Neural crest cell (in vitro differentiated cells): Measurements from ENCODE around the gene ZBTB18. TPM values are rescaled to one million over a fixed set of nuclear protein-coding genes. Genes with fewer than 3 reads are reported as not detected.

Source experiments
- DNase-seq: peaks from one replicate; pipeline ENCODE4 v3.0.0; 2021; ENCODE audit warnings: low read depth, mixed read lengths, low spot score
- H3K27ac Mint-ChIP-seq: one replicate; pipeline ENCODE4 v1.8.0; 2021; ENCODE audit warnings: mild to moderate bottlenecking, mixed read lengths; ENCODE audit not compliant: unreplicated experiment
- H3K27me3 Mint-ChIP-seq: 2 replicates; pipeline ENCODE4 v1.8.0; 2021; ENCODE audit warnings: low read depth, mild to moderate bottlenecking, mixed read lengths
- H3K36me3 Mint-ChIP-seq: 2 replicates; pipeline ENCODE4 v1.8.0; 2021; ENCODE audit warnings: low read depth, mild to moderate bottlenecking, mixed read lengths
- H3K4me1 Mint-ChIP-seq: 2 replicates; pipeline ENCODE4 v1.8.0; 2021; ENCODE audit warnings: mixed read lengths
- H3K4me3 Mint-ChIP-seq: one replicate; pipeline ENCODE4 v1.8.0; 2021; ENCODE audit warnings: mild to moderate bottlenecking, mixed read lengths
- H3K9me3 Mint-ChIP-seq: 2 replicates; pipeline ENCODE4 v1.8.0; 2021; ENCODE audit warnings: mixed read lengths
- total RNA-seq: library from RNA; stranded (reverse); gene quantifications from 2 replicates; pipeline ENCODE4 v1.2.1, GENCODE V29; 2021
- TF ChIP-seq, protein P1 (sequence below): fragments of 200-600 bp; sonication (generic); conservative IDR thresholded peaks from 2 replicates; pipeline ENCODE4 v1.5.0; 2021; ENCODE audit warnings: antibody characterized with exemption, mild to moderate bottlenecking

The ZBTB18 gene
- total RNA-seq, 1 donor from 2014 or later: 29.3 TPM

DNA sequence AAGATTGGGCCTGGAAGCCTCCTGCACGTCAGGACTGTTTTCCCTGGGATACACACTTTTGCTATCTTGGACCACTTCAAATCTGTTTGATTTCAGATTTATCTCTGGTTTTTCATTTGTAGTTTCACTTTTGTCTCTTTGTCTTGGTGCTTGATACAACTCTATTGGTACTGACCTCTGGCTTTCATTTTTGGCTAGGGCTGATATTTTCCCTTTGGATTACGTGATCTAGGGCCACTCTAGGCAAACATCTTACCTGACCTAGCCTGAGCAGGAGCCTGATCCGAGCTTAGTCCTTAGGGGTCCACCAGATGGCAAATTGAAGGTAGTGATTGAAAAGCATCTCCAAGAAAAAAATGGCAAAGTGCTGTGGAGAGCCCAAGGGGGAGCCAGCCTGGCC, 39.6 kb downstream of the ZBTB18 start:
- H3K4me3 Mint-ChIP-seq: no peak overlapping the region
- TF ChIP-seq, protein P1, sequence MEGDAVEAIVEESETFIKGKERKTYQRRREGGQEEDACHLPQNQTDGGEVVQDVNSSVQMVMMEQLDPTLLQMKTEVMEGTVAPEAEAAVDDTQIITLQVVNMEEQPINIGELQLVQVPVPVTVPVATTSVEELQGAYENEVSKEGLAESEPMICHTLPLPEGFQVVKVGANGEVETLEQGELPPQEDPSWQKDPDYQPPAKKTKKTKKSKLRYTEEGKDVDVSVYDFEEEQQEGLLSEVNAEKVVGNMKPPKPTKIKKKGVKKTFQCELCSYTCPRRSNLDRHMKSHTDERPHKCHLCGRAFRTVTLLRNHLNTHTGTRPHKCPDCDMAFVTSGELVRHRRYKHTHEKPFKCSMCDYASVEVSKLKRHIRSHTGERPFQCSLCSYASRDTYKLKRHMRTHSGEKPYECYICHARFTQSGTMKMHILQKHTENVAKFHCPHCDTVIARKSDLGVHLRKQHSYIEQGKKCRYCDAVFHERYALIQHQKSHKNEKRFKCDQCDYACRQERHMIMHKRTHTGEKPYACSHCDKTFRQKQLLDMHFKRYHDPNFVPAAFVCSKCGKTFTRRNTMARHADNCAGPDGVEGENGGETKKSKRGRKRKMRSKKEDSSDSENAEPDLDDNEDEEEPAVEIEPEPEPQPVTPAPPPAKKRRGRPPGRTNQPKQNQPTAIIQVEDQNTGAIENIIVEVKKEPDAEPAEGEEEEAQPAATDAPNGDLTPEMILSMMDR: no peak
- DNase-seq: no peak
- peaks cover 5% of the 10 kb centered on the region for H3K9me3 Mint-ChIP-seq
- peaks cover 3% of the 10 kb centered on the region for H3K27me3 Mint-ChIP-seq
- peaks cover 9% of the 10 kb centered on the region for H3K4me1 Mint-ChIP-seq
- peak overlapping the region; percentile 0 for H3K27ac Mint-ChIP-seq
- H3K36me3 Mint-ChIP-seq: no peaks in the 10 kb centered on the region

GRCh38 chr1:244092293-244092963, 41.3 kb downstream of the ZBTB18 start:
- DNase-seq: no peak
- H3K27ac Mint-ChIP-seq: no peak overlapping the region
- TF ChIP-seq, protein P1: no peak
- H3K4me1 Mint-ChIP-seq: peaks cover 13% of the 10 kb centered on the region
- no peaks in the 10 kb centered on the region for H3K36me3 Mint-ChIP-seq
- H3K27me3 Mint-ChIP-seq: peaks cover 3% of the 10 kb centered on the region
- H3K4me3 Mint-ChIP-seq: no peak overlapping the region
- H3K9me3 Mint-ChIP-seq: no peaks in the 10 kb centered on the region

GRCh38 chr1:244092964-244093638, 42.0 kb downstream of the ZBTB18 start:
- no peak overlapping the region for H3K4me3 Mint-ChIP-seq

DNA sequence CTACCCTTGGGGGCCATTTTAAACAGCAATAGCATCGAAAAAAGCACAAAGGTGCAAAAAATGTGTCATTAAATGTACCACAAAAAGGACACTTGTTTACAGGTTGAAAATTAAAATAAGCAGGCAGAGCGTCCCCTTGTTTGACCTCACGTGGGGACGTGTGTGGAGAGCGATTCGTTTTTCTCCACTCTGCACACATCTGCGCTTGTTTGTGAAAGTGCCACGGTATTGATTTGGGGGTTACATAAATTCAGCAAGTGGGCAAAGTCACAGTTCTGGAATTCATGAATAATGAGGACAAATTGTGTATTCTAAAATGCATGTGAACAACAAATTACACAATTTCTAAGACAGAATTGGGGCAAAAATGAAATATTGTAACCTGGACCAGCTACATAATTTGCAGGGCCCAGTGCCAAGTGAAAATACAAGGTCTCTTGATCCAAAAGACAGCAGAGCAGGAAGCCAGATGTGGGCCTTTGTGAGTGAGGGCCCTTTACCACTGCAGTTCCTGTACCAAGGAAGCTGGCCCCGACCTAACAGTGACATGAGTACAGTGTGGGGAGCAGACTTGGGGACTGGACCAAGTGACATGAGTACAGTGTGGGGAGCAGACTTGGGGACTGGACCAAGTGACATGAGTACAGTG, 43.9 kb downstream of the ZBTB18 start:
- Mint-ChIP-seq H3K4me1 (peaks cover 13% of the 10 kb centered on the region), H3K9me3 (no peaks in the 10 kb centered on the region), H3K27ac (no peak overlapping the region), H3K4me3 (no peak overlapping the region), H3K27me3 (peaks cover 8% of the 10 kb centered on the region), H3K36me3 (no peaks in the 10 kb centered on the region)
- no peak for DNase-seq
- TF ChIP-seq, protein P1: no peak

More at GRCh38 chr1:244092964-244093638, 42.0 kb downstream of the ZBTB18 start:
- Mint-ChIP-seq H3K9me3 (no peaks in the 10 kb centered on the region), H3K27ac (peak overlapping the region; percentile 2), H3K27me3 (peaks cover 3% of the 10 kb centered on the region), H3K4me1 (peaks cover 13% of the 10 kb centered on the region), H3K36me3 (no peaks in the 10 kb centered on the region)
- TF ChIP-seq, protein P1: no peak
- DNase-seq: no peak

DNA sequence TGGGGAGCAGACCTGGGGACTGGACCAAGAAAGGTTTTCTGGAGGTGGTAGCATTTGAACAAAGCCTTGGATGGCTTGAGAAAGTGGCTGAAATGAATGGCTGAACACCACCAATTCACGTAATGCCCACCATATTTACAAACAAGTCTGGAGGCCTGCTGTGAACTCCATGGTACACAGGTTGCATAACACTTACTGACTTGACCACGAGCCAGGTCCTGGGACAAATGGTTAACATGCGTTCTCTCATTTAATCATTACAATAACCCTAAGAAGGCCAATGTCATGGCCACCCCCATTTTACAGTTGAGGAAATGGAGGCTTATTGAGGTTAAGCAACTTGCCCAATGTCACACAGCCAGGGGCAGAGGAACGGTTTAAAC, 44.4 kb downstream of the ZBTB18 start:
- no peak overlapping the region for H3K4me3 Mint-ChIP-seq
- H3K9me3 Mint-ChIP-seq: no peaks in the 10 kb centered on the region
- H3K27ac Mint-ChIP-seq: no peak overlapping the region

More for the DNA sequence above, 44.4 kb downstream of the ZBTB18 start:
- DNase-seq: no peak
- peaks cover 8% of the 10 kb centered on the region for H3K27me3 Mint-ChIP-seq
- H3K36me3 Mint-ChIP-seq: no peaks in the 10 kb centered on the region
- TF ChIP-seq, protein P1: no peak
- peaks cover 13% of the 10 kb centered on the region for H3K4me1 Mint-ChIP-seq
